Transverse colon (tissue), 3 donors: ENCODE measurements around the gene DAO.

Source experiments
- CTCF ChIP-seq, 5 experiments: fragments of 200-600 bp in 3 of 5; fragments of 450-650 bp in 2 of 5; sonication (generic) in 3 of 5; IDR thresholded peaks; 1 replicate in 2 of 5; 2 replicates in 3 of 5; pipeline ENCODE4 v1.5.1; 2016 to 2017; ENCODE audit warnings: antibody characterized with exemption in 5 of 5, inconsistent platforms in 3 of 5, mild to moderate bottlenecking in 2 of 5, moderate library complexity in 1 of 5
- EP300 ChIP-seq: sonication (generic); formaldehyde crosslinking; IDR thresholded peaks from one replicate; pipeline ENCODE4 v1.6.1; 2017; ENCODE audit warnings: antibody characterized with exemption, low read depth
- POLR2A ChIP-seq: fragments of 450-650 bp; IDR thresholded peaks from one replicate; pipeline ENCODE4 v1.6.1; 2016; ENCODE audit warnings: antibody characterized with exemption, mild to moderate bottlenecking, moderate library complexity

DNA sequence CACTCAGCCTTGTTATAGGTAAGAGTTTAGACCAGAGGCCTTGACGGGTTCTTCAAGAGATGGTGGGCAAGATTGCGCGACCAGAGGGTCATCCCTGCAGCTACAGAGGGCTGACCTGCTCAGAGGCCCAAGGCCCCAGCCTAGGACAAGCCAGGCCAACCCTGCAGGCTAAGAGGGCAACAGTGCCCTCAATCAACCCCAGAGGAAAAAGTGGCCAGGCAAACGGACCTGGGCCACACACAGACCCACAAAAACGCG lies 23.8 kb upstream of the DAO start:
- TF ChIP-seq POLR2A (no peak), CTCF (IDR thresholded peaks at IDR 0.05) (no peak), EP300 (no peak)
